ENCODE results near the gene MCF2L.

Gene MCF2L

DNA sequence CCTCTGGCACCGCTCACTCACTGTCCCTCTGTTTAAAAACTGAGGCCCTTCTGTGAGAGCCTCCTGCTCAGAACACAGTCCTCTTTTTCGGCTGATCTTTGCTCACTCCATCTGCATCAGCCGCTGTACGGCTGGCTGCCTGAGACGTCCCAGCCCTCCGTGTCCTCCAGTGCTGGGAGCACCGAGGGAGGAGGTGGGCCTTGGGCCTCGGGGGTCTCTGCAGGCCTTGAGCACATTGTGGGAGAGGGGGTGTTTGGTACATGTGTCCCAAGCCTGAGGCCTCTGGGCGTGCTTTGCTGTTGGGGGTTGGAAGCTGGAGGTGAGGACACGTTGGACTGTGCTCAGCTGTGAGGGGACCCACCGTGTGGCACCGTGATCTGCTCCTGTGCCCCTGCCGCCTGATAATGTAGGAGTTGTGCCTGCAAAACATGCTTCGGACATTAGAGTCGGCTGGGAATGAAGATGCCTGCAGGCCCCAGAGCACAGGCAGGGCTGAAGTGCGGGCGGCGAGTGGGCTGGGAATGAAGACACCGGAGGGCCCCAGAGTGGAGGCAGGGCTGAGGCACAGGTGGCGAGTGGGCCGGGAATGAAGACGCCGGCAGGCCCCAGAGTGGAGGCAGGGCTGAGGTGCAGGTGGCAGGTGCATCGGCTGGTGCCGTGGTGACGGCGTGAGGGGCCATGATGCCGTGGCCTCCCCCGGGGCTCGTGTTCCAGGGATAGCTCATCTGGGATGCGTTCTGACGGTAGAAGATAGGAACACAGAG, 30.6 kb downstream of the MCF2L start:
- no peak for DNase-seq

DNA sequence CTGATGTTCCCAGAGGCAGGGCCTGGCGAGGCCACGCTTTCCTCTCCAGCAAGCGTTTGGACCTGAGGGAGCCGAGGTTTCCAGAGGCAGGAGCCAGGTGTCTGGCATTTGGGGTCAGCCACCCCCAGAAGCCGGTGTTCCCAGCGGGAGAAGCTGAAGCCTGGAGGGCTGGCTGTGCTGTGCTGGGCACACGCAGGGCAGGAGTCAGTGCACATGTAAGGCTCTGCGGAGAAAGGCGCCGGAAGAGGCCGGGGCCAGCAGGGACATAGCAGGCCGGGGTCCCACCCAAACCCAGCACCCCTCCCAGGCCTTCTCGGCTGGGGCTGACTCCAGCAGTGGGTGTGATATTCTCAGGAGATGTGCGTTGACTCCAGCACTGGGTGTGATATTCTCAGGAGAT, 31.6 kb downstream of the MCF2L start:
- no peak for DNase-seq

DNA sequence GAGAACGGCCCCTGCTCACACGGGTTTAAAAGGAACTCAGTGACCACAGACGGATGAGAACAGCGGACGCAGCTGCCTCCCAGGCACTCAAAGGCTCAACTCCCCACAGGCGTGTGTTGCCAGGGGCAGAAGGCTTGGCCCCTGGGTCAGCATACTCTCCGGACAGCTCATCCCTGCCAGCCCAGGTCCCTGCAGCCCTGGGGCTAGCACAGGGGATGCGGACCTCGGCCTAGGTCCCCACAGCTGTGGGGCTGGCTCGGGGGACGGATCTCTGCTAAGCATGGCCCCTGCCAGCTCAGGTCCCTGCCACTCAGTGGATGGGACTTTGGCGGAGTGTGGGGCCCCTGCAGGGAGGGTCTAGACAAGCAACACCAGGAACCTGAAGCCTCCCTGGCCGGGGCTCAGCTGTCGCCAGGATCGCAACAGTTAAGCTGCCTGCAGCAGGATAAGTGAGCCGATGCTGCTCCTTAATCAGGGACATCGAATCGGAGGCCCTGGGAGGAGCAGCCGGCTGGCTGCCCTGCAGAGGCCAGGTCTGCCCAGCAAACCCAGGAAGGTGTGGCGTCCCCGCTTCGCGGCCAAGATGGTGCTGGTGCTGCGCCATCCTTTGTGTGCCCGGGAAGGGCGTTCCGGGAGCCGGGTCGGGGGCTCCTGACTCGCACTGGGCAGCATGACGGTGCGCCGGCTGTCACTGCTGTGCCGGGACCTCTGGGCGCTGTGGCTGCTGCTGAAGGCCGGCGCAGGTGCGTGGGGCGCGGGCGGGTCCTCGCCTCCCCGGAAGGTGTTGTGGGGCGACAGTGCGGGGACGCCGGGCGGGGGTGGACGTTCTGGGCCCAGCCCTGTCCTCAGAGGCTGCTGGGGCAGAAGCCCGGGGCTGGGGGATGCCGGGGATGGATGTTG, 32.5 kb downstream of the MCF2L start:
- no peak for DNase-seq

DNA sequence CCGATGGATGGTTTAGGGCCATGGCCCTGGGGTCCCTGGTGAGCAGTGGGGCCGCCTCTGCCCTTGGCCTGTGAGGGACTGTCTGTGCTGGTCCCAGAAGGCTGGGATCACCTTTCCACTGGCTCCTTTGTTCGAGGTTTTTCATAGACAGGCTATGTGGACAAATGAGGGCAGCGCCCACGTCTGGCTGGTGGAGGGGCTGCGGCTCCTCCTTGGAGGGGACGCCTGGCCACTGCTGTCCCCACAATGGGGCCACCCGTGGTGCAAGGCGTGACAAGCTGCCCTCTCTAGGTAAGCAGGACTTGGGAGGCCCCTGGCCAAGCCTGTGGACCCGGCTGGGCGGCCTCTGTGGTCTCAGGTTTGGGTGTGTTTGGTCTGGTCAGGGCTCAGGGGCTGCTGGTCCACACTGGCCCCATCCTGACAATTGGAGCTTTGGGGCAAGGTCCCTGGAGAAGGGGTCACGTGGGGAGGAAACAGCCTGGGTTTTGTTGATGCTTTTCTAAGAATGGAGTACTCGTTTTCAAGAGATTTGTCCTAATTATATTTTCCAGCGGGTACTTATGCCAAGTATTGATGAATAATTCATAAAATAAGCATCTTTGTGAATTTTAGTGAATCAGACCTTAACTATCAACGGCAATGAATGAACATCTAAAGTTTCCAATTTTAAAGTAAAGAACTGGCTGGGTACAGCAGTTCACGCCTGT, 33.3 kb downstream of the MCF2L start:
- no peak for DNase-seq

DNA sequence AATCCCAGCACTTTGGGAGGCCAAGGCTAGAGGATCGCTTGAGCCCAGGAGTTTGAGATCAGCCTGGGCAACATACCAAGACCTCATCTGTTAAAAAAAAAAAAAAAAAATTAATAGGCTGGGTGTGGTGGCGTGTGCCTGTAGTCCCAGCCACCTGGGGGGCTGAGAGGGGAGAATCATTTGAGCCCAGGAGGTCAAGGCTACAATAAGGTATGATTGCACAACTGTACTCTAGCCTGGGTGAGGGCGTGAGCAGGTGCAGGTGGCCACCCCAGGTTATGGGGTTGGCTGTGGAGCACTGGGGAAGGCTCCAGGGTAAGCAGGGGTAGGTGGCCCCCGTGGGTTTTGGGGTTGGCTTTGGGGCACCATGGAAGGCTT, 33.9 kb downstream of the MCF2L start:
- DNase-seq, result no peak

DNA sequence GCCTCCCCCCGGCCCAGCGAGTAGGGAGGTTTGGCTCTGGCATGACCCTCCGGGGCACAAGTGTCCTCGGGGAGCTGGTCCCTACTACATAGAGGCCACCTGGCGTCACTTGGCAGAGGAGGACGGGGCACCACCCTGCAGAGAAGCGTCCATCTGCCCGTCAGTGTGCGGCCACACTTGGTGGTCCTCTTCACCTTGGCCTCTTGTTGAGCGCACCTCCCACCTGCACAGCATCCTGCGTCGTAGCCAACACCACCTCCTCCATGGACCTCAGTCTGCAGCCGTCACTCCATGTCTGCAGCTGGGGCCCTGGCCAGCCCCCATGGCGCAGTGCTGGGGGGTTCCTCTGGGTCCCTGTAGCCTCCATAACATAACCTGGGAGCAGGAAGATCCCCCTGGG, 35.1 kb downstream of the MCF2L start:
- DNase-seq, result no peak

DNA sequence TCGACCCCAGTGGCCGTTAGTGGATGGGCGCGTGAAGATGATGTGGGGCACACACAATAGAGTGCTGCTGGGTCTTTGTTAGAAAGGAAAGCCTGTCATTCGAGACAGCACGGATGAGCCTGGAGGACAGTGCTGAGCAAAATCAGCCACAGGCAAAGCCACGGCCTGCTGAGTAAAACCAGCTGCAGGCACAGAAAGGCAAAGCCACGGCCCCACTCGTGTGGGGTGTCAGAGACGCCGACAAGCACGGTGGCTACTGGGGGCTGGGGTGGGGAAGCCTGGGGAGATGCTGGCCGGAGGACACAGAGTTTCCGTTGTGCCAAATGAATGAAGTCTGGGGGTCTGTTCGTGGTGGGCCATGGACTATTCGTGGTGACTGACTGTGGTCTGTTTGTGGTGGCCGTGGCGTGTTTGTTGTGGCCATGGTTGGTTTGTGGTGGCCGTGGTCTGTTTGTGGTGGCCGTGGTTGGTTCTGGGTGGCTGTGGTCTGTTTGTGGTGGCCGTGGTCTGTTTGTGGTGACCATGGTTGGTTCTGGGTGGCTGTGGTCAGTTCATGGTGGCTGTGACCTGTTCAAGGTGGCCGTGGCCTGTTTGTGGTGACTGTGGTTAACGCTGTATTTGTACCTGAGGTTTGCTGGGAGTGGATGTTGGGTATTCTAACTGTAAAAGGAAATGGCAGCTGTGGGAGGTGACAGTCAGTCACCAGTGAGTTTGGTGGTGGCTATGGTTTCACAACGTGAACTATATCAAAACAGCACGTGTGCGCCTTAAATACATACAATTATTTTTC, 36.3 kb downstream of the MCF2L start:
- peak; percentile 6 for DNase-seq

DNA sequence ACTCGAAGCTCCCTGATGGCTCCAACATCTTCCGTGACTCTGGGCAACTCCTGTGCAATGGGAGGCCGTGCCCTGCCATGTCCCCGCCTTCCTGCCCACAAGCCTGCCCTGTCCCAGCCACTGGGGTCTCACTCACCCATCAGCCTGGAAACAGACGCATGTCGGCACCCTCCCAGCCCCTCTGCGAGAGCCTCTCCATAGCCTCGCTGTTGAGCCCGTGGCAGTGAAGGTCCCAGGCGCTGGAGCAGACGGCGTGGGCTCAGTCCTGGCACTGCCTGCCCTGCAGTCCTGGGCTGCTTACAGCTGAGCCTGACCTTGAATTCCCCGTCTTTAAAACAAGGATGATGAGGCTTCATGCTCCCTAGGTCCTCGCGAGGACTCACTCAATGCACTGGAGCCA, 37.0 kb downstream of the MCF2L start:
- no peak for DNase-seq

DNA sequence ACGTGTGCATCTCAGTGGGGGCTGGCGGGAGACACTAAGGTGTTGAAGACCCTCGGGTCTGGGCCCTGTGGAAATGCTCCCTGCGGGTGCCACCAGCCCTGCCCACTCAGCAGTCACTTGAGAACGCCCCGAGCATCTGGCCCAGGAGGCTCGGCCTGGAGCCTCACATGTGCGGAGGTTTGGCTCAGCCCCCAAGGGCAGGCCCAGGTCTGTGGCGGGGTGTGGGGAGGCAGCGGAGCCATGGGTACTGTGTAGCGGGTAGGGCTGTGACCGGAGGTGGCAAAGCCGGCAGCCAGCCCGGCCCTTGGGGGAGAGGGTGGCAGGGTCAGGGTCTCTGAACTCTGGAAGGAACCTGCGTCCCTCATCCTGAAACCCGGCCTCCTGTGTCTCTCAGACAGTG, 37.6 kb downstream of the MCF2L start:
- no peak for DNase-seq

DNA sequence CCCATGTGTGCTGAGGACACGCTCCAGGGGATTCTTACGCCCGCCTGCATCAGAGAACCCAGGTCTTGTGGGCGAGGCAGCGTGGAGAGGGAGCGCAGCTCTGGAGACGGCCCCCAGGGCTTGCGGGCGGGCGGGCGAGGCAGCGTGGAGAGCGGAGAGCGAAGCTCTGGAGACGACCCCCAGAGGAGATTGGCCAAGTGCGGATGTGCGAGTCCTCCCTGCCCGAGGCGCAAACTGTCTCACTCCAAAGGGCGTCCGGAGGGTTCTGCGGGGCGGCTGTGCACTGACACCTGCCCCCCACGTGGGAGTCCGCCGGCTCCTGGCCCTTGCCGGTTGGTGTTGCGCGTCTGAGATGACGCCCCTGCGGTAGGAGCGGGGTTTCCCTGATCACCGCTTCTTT, 39.8 kb downstream of the MCF2L start:
- DNase-seq, result no peak

DNA sequence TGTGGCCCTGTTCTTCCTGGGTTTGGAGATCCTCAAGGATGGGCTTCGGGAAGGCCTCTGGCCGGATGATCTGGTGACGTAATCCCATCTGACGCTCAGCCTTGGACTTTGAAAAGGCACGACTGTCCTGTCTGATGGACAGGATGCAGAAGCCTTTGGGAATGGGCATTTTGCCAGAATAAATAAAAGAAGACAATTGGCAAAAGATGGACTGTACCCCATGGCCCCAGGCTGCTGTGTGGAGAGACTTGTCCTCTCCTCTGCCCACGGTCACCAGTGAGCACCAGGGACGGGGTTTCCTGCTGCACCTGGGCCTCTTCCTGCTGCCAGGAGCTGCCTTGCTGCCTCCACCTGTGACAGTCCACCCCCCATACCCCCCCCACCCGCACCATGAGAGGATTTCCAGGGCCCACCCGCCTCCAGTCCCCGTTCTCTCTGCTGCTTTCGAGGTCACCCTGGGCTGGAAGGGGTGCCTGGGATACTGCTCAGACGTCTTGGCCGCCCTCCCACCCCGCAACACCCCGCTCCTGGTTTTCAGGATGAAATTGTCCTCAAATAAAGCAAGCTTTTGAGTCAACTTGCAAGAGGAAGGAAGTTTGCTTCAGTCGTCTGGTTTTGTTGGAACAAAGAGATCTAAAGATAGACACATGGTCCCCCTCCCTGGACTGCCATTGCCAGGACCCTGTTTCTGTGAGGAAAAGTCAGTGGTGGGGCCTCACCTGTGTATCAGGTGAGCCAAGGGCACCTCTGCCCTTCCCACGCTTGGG, 40.9 kb downstream of the MCF2L start:
- no peak for DNase-seq

DNA sequence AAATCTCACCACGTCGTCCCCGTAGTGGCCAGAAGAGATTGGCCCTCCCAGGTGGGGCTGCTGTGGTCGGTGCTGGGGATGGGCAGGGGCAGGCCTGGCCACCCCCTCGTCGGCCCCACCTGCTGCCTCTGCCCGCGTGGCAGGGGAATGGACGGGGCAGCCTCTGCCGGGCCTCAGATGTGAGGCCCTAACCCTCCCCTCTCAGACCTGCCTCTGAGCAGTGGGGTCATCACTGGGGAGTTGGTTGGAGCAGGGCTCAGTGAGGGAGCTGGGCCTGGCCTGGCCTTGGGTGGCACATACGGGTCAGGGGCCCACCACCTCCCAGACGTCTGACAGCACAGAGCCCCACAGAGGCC, 41.5 kb downstream of the MCF2L start:
- DNase-seq, result no peak

DNA sequence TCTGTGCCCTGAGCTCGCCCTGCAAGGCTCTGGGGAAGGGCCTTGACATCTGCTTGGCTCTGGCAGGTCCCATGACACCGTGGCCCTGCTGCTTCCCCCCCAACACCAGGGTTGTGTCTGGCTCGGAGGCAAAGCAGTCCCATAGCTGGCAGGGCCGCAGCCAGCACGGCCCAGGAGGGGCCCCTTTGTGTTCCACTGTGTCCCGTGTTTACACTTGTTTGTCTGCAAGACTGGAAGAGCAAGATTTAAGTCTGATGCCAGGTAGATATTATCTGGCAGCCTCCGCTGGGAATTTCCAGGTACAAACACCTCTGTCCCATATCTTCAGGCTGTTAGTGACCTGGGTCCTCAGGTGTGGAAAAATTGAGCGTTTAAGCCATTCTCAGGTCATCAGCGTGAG, 44.3 kb downstream of the MCF2L start:
- DNase-seq, result no peak

DNA sequence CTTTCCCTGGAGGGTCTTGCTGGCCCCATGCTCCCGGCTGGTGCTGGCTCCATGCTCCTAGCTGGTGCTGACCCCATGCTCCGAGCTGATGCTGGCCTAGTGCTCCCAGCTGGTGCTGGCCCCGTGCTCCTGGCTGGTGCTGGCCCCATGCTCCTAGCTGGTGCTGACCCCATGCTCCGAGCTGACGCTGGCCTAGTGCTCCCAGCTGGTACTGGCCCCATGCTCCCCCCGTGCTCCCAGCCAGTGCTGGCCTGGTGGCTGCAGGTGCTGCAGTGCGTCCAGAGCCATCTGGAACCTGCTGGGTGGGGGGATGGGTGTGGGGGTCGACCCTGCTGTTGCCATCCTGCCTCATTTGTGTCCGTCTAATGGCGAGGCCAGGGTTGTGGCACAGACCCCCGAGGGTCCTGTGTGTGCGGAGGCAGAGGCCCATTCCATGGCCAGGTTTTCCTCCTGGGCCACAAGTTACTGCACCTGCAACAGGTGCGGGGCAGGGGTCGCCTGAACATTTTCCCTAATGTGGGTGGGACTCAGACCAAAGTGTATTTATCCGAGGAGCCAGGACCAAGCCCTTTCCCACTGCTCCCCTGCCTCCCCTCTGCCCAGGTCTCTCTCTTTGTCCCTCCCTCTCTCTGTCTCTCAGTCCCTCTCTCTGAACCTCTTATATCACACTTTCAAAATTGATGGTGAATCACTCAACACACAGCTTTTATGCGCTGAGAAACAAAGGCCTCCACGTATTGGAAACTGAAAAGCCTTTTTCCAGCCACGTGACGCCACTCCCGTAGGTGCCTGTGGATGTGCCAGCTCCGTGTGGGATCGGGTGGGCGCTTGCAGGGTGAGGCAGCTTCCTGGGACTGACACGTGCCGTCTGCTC, 45.1 kb downstream of the MCF2L start:
- no peak for DNase-seq

DNA sequence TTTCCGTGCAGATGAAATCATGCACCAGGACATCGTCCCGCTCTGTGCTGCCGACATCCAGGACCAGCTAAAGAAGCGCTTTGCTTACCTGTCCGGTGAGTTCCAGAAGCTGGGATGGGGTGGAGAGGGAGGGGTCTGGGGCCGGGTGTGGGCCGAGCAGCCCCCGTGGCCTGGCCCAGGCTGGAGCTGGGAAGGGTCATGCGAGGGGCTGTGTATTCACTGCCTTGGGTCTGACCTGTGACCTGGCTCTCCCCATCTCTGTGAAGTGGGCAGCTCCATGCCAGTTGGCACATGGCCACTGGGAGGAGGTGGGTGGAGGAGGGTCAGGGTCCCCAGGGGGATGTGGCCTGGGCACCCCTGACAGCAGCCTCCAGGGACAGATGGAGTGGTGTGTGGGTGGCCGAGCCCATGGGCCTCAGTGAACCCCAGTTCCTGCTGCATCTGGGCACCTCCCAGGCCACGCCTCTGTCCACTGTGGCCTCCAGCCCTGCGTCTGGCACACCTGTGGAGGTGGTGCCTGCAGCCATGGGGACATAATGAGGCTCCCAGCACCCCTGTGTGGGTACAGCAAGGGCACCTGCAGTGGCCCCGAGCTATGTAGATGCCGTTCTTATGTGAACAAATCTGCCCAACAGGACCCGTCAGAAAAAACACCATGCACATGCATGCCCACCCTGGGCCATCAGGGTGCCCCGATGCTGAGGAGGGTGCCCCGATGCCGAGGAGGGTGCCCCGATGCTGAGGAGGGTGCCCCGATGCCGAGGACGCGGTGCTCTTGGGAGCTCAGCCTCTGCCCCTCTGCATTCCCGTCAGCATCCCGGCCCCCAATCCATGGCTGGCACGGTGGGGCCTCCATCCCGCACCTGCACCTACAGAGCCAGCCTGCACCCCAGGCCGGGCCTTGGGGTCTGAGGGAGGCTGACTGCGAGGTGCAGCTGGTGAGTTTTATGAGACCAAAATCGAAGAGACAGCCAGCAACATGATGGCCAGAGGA, 46.0 kb downstream of the MCF2L start:
- DNase-seq, result no peak

DNA sequence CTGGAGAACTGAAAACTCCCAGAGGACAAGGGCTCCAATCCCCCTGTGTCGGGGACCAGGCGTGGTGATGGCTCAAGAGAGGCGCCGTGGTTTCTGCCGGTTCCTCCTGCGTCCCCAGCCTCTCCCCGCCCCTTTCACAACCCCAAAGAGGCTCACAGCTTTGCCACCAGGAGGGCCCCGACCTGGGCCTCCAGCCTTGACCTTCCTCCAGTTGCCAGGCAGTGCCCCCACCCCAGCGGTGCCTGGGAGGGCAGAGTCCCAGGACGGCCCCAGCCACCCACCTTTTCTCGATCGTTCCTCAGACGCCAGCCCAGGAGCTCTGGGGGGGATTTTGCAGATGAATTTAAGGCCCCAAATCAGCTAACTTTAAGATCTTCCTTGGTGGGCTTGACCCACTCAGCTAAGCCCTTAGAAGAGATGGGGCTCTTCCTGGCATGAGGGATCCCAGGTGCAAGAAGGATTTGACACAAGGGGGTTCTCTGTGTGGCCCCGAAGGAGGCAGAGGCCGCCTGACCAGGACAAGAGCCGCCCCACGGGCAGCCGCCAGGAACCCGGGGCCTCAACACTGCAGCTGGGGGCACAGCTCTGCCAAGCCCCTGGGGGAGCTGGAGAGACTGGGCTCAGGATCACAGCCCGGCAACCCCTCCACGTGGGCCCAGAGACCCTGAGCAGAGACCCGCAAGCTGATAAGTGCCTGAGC, 47.0 kb downstream of the MCF2L start:
- DNase-seq, result no peak

DNA sequence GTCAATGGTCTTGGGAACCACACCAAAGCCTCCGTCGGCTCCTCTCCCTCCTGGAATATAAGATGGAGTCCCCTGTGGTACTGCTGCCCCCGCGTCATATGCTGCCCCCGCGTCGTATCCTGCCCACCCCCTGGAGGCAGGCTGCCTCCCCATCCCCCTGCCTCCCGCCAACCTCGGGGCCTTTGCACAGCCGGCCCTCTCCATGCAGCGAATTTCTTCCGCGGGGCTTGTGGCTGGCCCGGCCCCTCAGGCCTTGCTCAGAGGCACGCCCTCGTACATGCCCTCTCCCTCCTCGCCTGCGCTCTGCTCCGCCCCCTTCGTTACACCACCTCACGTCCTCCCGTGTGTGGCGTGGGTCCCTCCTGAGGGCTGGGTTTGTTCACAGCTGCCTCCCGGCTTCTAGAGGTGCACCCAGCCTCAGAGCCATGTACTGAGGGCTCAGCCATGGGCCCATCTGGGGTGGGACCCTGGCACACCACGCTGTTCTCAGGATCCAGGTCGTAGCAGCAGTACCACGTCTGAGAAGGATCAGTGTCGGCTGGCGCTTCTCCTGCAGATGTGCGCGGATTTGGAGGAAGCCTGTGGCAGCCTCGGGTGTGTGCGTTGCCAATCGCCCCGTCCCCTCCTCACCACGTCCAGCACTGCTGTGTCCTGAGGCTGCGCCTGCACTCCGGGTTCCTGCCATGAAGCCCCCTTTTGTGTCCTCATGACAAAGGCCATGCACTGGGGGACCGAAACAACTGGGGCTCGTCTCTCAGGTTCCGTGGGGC, 47.7 kb downstream of the MCF2L start:
- DNase-seq, result no peak

DNA sequence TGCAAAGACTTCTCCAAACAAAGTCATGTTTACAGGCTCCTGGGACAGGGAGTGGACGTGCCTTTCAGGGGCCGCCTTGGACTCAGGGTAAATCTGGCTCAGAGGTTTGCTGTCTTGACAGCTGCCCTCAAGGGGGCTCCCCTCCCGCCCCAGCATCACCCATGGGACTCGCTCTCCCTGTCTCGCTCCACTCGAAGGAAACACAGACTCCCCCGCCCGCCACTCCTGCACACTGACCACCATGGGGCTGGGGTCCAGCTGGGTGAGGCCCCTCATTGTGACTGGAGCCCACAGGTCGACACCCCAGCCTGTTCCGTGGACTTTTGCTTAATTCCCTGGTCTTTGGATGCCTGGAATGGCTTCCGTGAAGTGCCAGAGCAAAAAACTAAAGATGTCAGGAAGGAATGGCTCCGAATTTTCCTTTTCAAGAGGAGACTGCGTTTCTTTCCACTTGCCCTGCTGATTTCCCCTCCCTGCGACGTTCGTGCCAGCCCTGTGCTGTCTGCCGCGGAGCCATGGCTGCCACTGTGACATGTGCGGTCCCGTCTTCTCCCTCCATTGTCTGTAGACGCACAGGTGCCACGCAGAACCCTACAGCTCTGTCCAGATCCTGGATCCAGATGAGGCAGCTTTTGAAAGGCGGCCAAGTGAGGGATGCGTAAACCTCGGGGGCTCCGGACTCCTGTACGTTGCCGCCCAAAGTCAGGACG, 48.6 kb downstream of the MCF2L start:
- DNase-seq, result no peak

Measured in activated CD4-positive, alpha-beta T cell treated with anti-CD3 and anti-CD28 coated beads, Interleukin-10, Interleukin-2, amounts not matched to agents 100 ng/mL and 50 ng/mL, durations not matched to agents 16 hours and 8 hours (primary cell).